Stimulated activated naive CD8-positive, alpha-beta T cell treated with anti-CD3 and anti-CD28 coated beads, Interleukin-15, amount 100 ng/mL, for 72 hours (primary cell): ENCODE measurements around the gene ERCC6L2.

Source experiments
- ATAC-seq: fragments of 150-1000 bp; cut with Tn5 transposase; 2 replicates; pipeline ENCODE4 v1.10.0; 2021; ENCODE audit warnings: mild to moderate bottlenecking, moderate library complexity
- DNase-seq, 2 donors: peaks; one replicate each; pipeline ENCODE4 v3.0.0; 2021 to 2022
- H3K27ac Mint-ChIP-seq, 2 donors: one replicate each; pipeline ENCODE4 v1.8.0; 2022; ENCODE audit warnings: mild to moderate bottlenecking in 2 of 2, mixed read lengths in 2 of 2, moderate library complexity in 2 of 2
- H3K27me3 Mint-ChIP-seq: one replicate; pipeline ENCODE4 v1.8.0; 2022; ENCODE audit warnings: mixed read lengths
- H3K4me1 Mint-ChIP-seq: one replicate; pipeline ENCODE4 v1.8.0; 2022; ENCODE audit warnings: mild to moderate bottlenecking, mixed read lengths
- H3K4me3 Mint-ChIP-seq, 2 donors: one replicate each; pipeline ENCODE4 v1.8.0; 2022; ENCODE audit warnings: mild to moderate bottlenecking in 2 of 2, mixed read lengths in 2 of 2, moderate library complexity in 1 of 2
- H3K9me3 Mint-ChIP-seq, 2 donors: one replicate each; pipeline ENCODE4 v1.8.0; 2022; ENCODE audit warnings: mixed read lengths in 2 of 2

ERCC6L2 gene

DNA sequence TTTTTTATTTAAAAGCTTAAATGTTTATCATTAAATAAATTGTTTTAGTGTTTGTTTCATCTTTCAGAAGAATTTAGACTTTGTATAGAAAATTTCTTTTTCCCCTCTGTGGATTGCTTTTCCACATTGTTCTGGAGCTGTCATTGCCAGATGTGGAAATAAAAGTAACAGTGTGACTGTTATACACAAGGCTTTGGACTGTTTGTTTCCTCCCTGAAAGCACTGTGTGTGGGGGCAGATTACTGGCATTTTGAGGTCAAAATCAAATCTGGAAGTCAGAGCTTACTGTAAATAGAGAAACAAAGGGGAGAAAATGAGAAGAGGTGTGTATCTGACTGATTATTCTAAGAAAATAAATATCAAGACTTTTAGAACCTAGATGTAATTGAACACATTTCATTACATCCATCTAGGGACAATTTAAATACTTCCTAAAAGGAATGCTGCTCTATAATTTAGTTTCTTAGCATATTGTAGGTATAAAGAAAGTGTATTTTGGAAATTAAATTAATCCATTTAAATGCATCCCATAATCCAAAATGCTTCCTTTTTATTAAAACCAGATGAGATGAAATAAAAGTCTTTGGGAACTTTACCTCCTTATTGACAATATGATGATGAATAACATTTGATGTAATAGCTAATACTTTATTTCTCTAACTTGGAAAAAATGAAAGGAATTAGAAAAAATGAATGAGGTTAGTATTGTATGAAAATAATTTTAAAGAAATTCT lies 51.9 kb downstream of the ERCC6L2 start:
- H3K27ac Mint-ChIP-seq = no peak overlapping the region
- DNase-seq = no peak
- no peaks in the 10 kb centered on the region for H3K9me3 Mint-ChIP-seq
- no peak overlapping the region for H3K4me3 Mint-ChIP-seq
- ATAC-seq = no peak
- H3K27me3 Mint-ChIP-seq = no peaks in the 10 kb centered on the region
- H3K4me1 Mint-ChIP-seq = peaks cover 11% of the 10 kb centered on the region

DNA sequence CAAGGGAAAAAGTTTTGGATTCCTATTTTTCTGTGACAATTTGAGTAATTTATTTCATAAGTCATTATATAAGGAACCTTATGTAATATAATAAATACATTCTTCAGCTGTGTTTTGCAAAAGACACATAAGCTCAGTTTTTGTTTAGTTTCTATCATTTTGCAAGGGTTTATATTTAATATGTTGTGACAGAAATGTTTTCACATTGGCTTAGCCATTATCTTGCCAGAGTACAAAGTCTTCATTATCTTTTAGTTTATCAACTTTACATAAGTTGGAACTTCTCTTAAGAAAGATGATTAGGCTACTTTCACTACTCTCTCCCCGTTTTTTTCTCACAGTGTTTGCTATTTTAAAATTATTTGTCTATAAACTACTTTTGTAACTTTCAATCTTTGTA lies 54.8 kb downstream of the ERCC6L2 start:
- H3K9me3 Mint-ChIP-seq = no peaks in the 10 kb centered on the region
- no peaks in the 10 kb centered on the region for H3K27me3 Mint-ChIP-seq
- H3K27ac Mint-ChIP-seq = no peak overlapping the region
- H3K4me1 Mint-ChIP-seq = peaks cover 11% of the 10 kb centered on the region
- DNase-seq (no peak), ATAC-seq (no peak)
- H3K4me3 Mint-ChIP-seq = no peak overlapping the region

GRCh38 chr9:95935861-95936578 lies 60.5 kb downstream of the ERCC6L2 start:
- Mint-ChIP-seq H3K4me3 (no peak overlapping the region), H3K27me3 (no peaks in the 10 kb centered on the region), H3K4me1 (no peaks in the 10 kb centered on the region), H3K27ac (no peak overlapping the region), H3K9me3 (peaks cover 7 to 20% of the 10 kb centered on the region in 2 donors)
- DNase-seq (no peak), ATAC-seq (no peak)

GRCh38 chr9:95936579-95937075 lies 61.1 kb downstream of the ERCC6L2 start:
- Mint-ChIP-seq H3K4me1 (no peaks in the 10 kb centered on the region), H3K9me3 (peaks cover 7 to 20% of the 10 kb centered on the region in 2 donors), H3K4me3 (no peak overlapping the region), H3K27ac (no peak overlapping the region), H3K27me3 (no peaks in the 10 kb centered on the region)
- ATAC-seq (no peak), DNase-seq (no peak)

- H3K4me3 Mint-ChIP-seq = no peak overlapping the region
- no peak overlapping the region for H3K27ac Mint-ChIP-seq
- H3K27me3 Mint-ChIP-seq = no peaks in the 10 kb centered on the region
- H3K9me3 Mint-ChIP-seq = peaks cover 7 to 20% of the 10 kb centered on the region in 2 donors
- no peak for ATAC-seq
- no peak for DNase-seq
- H3K4me1 Mint-ChIP-seq = no peaks in the 10 kb centered on the region
These were observed 61.6 kb downstream of the ERCC6L2 start for GRCh38 chr9:95937131-95937530.

- ATAC-seq (no peak), DNase-seq (no peak)
- H3K9me3 Mint-ChIP-seq = peaks cover 7 to 20% of the 10 kb centered on the region in 2 donors
- H3K4me3 Mint-ChIP-seq = no peak overlapping the region
- H3K27me3 Mint-ChIP-seq = no peaks in the 10 kb centered on the region
- no peak overlapping the region for H3K27ac Mint-ChIP-seq
- H3K4me1 Mint-ChIP-seq = no peaks in the 10 kb centered on the region
These were observed 63.2 kb downstream of the ERCC6L2 start for GRCh38 chr9:95938724-95939123.

DNA sequence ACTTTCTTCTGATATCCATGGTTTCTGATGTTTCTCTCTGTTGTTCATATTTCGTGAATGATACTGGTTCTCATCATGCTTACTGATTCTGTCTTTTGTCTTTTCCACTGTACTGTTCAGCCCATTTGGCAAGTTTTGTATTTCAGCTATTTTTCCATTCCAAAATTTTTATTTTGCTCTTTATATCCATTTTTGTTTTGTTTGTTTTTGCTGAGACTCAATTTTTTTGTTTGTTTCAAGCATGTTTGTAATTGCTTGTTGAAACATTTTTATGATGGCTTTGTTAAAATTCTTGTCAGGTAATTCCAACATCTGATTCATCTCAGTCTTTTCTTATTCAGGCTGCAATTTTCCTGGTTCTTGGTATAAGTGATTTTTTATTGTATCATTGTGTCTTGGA lies 64.0 kb downstream of the ERCC6L2 start:
- ATAC-seq = no peak
- Mint-ChIP-seq H3K27me3 (no peaks in the 10 kb centered on the region), H3K4me1 (no peaks in the 10 kb centered on the region), H3K27ac (no peak overlapping the region), H3K4me3 (no peak overlapping the region), H3K9me3 (peaks cover 7 to 22% of the 10 kb centered on the region in 2 donors)
- DNase-seq = no peak

DNA sequence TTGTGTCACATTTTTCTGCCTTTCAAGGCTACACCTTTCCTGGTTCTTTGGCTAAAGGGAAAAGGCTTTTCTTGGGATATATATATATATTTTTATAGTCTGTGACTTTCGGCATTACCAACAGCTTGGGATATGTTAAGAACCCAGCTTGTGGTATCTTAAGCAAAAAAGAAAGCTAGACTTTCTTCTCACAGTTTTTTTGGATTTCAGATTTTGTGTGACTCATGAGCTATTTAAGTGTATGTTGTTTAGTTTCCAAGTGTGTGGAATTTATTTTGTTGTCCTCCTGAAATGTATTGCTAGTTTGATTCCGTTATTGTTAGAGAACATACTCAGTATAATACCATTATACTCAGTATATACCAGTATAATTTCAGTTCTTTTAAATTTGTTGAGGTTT lies 64.8 kb downstream of the ERCC6L2 start:
- ATAC-seq (no peak), DNase-seq (no peak)
- Mint-ChIP-seq H3K27ac (no peak overlapping the region), H3K4me1 (no peaks in the 10 kb centered on the region), H3K27me3 (no peaks in the 10 kb centered on the region), H3K4me3 (no peak overlapping the region), H3K9me3 (peaks cover 7 to 26% of the 10 kb centered on the region in 2 donors)

DNA sequence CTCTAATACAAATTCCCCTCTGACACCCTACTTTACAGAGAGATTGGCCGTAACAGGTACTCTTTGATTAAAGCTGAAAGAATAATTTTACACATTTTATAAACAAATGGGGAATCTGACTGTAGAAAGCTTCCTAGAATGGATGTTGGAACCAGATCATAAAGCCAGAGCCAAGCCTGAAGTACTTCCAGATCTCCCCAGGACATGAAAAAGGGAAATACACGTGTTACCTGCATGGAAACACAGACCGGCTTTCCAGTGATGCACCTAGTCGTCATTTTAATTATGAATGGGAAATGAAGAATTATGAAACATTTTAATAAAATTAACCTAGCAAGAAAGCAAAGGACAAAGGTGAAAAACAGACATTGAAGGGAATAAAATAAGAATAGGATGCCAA lies 66.5 kb downstream of the ERCC6L2 start:
- H3K4me3 Mint-ChIP-seq = no peak overlapping the region
- H3K27ac Mint-ChIP-seq = no peak overlapping the region
- no peaks in the 10 kb centered on the region for H3K27me3 Mint-ChIP-seq
- H3K4me1 Mint-ChIP-seq = no peaks in the 10 kb centered on the region
- DNase-seq = no peak
- H3K9me3 Mint-ChIP-seq = peaks cover 7 to 31% of the 10 kb centered on the region in 2 donors
- ATAC-seq = no peak

DNA sequence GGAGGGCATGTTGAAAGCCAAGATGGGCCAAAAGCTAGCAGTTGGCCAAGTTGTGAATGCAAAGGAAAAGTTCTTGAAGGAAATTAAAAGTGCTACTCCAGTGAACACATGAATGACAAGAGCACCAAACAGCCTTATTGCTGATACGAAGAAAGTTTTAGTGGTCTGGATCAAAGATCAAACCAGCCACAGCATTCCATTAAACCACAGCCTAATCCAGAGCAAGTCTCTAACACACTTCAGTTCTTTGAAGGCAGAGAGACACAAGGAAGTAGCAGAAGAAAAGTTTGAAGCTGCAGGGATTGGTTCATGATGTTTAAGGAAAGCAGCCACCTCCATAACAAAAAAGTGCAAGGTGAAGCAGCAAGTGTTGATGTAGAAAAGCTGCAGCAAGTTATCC lies 71.6 kb downstream of the ERCC6L2 start:
- no peak overlapping the region for H3K27ac Mint-ChIP-seq
- no peaks in the 10 kb centered on the region for H3K27me3 Mint-ChIP-seq
- peaks cover 17% of the 10 kb centered on the region for H3K4me1 Mint-ChIP-seq
- DNase-seq = no peak
- H3K9me3 Mint-ChIP-seq = peaks cover 24 to 41% of the 10 kb centered on the region in 2 donors
- no peak overlapping the region for H3K4me3 Mint-ChIP-seq
- no peak for ATAC-seq

DNA sequence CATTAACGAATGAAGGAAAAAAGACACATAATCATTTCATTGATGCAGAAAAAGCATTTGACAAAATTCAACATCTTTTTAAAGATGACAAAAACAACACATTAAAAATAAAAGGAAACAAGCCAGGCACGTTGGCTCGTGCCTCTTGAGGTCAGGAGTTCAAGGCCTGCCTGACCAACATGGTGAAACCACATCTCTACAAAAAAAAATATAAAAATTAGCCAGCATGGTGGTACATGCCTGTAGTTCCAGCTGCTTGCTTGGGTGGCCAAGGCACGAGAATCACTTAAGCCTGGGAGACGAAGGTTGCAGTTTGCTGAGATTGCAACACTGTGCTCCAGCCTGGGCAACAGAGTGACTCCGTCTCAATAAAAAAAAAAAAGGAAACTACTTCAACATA lies 77.0 kb downstream of the ERCC6L2 start:
- DNase-seq = no peak
- Mint-ChIP-seq H3K4me1 (peaks cover 32% of the 10 kb centered on the region), H3K27ac (no peak overlapping the region), H3K27me3 (no peaks in the 10 kb centered on the region), H3K4me3 (peak overlapping the region in 1 of 2 donors; percentile 1), H3K9me3 (peaks cover 24 to 40% of the 10 kb centered on the region in 2 donors)
- ATAC-seq = no peak

DNA sequence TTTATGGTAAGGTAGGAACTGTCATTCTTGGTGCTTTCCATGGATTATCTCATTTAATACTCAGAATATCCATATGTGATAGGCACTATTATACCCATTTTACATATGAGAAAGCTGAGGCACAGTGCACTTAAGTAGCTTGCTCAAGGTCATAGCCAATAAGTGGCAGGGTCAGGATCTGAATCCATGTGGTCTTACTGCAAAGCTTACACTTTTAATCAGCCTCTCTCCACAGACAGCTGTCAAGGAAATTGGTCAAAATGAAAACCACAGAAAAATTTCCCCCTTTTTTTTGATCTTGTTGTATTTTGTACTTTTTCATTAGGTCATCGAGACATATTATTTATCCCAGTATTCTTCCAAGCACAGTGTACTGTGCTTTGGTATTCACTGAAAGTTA lies 78.5 kb downstream of the ERCC6L2 start:
- ATAC-seq = peak; percentile 75
- Mint-ChIP-seq H3K27me3 (no peaks in the 10 kb centered on the region), H3K27ac (peak overlapping the region; percentile 28 to 95), H3K9me3 (peaks cover 19 to 28% of the 10 kb centered on the region in 2 donors), H3K4me1 (peaks cover 31% of the 10 kb centered on the region), H3K4me3 (no peak overlapping the region)
- DNase-seq = peak in 1 of 2 donors; percentile 41

DNA sequence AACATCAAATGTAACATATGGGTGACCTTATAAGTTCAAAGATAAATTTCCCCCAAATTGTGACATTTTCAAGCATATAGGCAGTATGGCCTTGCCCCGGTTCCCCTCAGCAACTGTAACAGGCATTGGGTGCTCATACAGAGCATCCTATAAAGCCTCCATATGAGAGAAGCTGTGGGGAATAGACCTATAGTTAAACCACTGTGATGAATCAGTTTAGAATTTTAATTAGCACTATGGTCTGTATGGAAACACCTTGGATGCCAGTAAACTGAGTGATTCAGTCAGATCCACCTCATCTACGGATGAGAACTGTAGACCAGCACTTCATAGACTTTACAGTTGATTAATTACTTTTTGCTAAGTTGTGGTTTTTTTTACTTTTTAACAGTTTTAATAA lies 79.4 kb downstream of the ERCC6L2 start:
- H3K4me1 Mint-ChIP-seq = peaks cover 25% of the 10 kb centered on the region
- no peak overlapping the region for H3K27ac Mint-ChIP-seq
- H3K27me3 Mint-ChIP-seq = no peaks in the 10 kb centered on the region
- peaks cover 18 to 25% of the 10 kb centered on the region in 2 donors for H3K9me3 Mint-ChIP-seq
- DNase-seq = peak in 1 of 2 donors; percentile 43
- peak overlapping the region in 1 of 2 donors; percentile 26 for H3K4me3 Mint-ChIP-seq
- peak; percentile 99 for ATAC-seq

DNA sequence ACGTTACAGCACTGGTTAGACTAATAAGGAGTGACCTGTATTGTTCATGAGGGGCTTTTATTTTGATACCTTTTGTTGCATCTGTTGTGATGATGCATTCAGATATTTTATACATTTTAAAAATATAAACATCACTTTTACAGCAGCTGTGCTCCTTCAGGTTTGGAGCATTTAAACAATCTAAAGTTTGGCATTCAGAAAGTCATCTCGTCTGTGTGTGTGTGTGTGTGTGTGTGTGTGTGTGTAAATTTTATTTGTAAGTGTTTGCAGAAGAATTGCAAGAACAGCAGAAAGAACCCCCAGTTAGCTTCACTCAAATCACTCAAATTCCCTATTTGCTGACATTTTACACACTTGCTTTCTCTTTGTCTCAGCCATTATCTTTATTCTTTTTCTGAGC lies 87.4 kb downstream of the ERCC6L2 start:
- ATAC-seq (no peak), DNase-seq (no peak)
- Mint-ChIP-seq H3K4me3 (no peak overlapping the region), H3K9me3 (peaks cover 14 to 23% of the 10 kb centered on the region in 2 donors), H3K27ac (peak overlapping the region in 1 of 2 donors; percentile 85), H3K27me3 (no peaks in the 10 kb centered on the region), H3K4me1 (peaks cover 10% of the 10 kb centered on the region)

GRCh38 chr9:95963659-95964058 lies 88.2 kb downstream of the ERCC6L2 start:
- H3K27me3 Mint-ChIP-seq = no peaks in the 10 kb centered on the region
- DNase-seq (no peak), ATAC-seq (no peak)
- H3K4me1 Mint-ChIP-seq = peaks cover 10% of the 10 kb centered on the region
- no peak overlapping the region for H3K27ac Mint-ChIP-seq
- no peak overlapping the region for H3K4me3 Mint-ChIP-seq
- H3K9me3 Mint-ChIP-seq = peaks cover 14 to 23% of the 10 kb centered on the region in 2 donors

DNA sequence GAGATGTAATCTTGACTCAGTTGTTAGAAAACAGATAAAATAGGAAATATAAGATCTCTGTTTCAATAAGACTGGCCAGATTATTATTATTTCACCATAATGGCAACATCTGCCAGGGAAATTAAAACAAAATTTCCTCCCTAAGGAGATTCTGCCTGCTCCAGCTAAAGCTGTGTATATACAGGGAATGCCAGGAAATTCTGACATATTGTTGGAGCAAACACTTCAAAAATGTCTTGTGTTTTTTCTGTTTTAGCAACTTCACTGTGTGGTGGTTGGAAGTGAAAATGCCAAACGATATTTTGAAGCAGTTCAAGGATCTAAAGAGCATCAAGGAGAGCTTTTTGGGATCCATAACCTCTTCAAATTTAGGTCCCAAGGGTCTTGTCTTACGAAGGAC lies 90.8 kb downstream of the ERCC6L2 start:
- Mint-ChIP-seq H3K27me3 (no peaks in the 10 kb centered on the region), H3K4me3 (no peak overlapping the region), H3K27ac (no peak overlapping the region), H3K9me3 (peaks cover 5 to 6% of the 10 kb centered on the region in 2 donors), H3K4me1 (peaks cover 10% of the 10 kb centered on the region)
- DNase-seq = no peak
- ATAC-seq = no peak
